Choroid plexus epithelial cell (primary cell): Measurements from ENCODE around the gene TIPARP.
A peak's percentile ranks its signal among the peaks of the same experiment; 100 is the strongest.

Experiments used
- DNase-seq: peaks from one replicate; pipeline ENCODE4 v3.0.0-alpha.2; 2010; ENCODE audit warnings: low read depth
- H3K4me3 ChIP-seq: 2 replicates; pipeline ENCODE4 v1.5.1; 2011; ENCODE audit warnings: low read depth, mild to moderate bottlenecking, control low read depth, low read length, moderate library complexity
- TF ChIP-seq, protein P1 (sequence below): conservative IDR thresholded peaks from 2 replicates; pipeline ENCODE4 v1.5.1; 2011; ENCODE audit warnings: low read depth, mild to moderate bottlenecking, control low read depth, inconsistent platforms, low read length, moderate library complexity

Gene TIPARP

DNA sequence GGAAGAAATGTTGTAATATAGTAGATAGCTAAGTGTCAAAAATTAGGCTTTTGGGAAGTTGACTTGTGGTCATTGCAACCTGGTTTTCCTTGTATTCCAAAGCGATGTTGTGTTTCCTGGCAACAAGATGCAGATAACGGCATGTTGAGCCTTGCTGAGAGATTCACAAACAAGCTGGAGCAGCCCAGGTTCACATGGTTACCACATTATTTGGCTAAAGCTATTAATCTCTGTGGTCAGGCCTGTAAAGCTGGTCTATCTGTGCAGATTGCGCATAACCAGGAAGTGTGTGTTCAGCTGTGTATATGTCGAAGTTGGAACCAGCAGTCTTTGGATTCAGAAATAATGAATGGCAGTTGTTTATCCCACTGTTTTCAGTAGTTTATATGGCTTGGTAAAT lies 6.6 kb downstream of the TIPARP start:
- no peak overlapping the region for H3K4me3 ChIP-seq
- peak; percentile 97 for DNase-seq
- TF ChIP-seq, protein P1, sequence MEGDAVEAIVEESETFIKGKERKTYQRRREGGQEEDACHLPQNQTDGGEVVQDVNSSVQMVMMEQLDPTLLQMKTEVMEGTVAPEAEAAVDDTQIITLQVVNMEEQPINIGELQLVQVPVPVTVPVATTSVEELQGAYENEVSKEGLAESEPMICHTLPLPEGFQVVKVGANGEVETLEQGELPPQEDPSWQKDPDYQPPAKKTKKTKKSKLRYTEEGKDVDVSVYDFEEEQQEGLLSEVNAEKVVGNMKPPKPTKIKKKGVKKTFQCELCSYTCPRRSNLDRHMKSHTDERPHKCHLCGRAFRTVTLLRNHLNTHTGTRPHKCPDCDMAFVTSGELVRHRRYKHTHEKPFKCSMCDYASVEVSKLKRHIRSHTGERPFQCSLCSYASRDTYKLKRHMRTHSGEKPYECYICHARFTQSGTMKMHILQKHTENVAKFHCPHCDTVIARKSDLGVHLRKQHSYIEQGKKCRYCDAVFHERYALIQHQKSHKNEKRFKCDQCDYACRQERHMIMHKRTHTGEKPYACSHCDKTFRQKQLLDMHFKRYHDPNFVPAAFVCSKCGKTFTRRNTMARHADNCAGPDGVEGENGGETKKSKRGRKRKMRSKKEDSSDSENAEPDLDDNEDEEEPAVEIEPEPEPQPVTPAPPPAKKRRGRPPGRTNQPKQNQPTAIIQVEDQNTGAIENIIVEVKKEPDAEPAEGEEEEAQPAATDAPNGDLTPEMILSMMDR = no peak

DNA sequence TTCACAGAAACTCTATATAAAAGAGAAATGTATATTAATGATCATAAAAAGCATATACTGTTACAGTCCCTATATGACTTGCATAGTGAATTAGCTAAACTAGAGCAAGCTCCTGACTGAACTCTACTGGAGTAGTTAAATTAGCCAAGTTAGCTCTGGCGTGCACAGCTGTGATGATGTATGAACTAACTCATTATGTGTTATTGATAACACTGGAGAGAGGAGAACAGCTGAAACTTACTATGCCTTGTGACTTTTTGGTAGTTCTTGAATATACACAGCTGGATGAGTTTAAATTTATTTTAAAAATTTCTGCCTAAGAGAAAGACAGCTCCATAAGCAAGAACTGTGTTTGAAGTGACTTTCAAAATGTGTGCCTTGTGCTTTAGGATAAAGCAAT lies 8.1 kb downstream of the TIPARP start:
- TF ChIP-seq, protein P1 = no peak
- H3K4me3 ChIP-seq = no peak overlapping the region
- no peak for DNase-seq

DNA sequence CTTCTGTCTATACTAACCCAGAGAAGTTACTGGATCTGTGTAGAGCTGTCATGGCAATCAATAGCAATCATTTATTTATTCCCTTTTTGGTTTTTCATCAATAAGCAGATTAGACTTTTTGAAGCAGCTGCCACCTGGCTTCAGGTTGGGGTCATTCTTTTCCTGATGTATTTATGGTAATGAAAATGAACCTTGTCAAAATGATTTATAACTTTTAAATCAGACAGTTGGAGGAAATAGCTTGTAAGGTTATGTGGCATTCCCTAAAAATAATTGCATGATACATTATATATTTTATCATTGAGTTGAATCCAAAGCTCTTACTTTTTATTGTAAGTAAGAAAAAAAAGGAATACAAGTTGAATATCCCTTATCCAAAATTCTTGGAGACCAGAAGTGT lies 8.6 kb downstream of the TIPARP start:
- no peak for DNase-seq
- H3K4me3 ChIP-seq = no peak overlapping the region
- TF ChIP-seq, protein P1 = no peak

DNA sequence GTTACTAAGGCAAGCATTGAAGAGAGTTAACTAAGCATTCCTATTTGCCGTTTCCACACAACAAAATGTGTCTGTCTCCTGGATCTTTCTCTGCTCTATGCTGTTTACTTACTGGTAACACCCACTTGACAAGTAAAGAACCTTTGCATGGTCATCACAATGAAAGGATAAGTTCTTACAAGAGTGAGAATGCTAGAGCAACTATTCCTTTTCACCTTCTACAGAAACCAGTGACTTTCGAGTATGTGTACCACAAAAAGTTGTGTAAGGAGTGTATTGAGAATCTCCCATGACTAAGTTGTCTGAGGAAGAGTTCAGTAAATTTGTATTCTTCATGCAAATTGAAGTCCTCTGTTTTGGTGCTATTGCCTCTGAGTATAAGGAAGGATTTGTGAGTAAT lies 10.8 kb downstream of the TIPARP start:
- TF ChIP-seq, protein P1 = no peak
- no peak overlapping the region for H3K4me3 ChIP-seq
- DNase-seq = peak; percentile 30

DNA sequence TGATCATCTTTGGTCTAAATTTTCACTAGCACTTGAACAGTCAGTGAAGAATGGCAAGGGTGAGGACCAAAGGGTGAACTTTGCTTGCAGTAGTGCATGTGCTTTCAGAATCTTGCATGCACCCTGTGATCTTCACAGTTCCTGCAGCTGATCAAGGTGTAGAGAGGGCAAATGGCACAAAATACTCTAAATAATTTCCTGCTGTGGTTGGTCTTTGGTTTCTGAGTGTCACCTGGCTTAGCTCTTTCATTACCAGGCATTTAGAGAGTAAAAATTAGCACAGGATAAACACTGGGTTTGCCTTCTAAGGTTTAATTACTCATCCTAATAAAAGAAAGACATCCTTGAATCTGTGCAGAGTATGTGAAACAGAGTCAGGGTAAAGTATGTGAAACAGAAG lies 11.4 kb downstream of the TIPARP start:
- no peak for DNase-seq
- TF ChIP-seq, protein P1 = no peak
- H3K4me3 ChIP-seq = no peak overlapping the region

DNA sequence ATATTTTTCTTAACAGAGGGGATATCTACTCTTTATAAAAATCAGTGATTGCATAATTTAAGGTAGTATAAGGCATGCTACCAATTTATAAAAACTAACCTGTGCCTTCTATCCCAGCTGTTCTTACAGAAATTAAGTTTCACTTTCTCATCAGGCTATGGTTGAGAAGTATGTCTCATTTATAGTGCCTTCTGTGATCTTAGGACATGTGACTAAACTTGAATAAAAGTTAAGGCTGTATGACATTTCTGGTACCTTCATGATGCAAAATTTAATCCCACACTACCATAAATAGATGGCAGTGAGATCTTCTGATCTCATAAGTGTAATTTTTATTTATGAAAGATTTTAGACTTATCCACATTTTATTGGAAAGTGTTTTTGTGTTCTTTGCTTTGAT lies 12.6 kb downstream of the TIPARP start:
- TF ChIP-seq, protein P1 = no peak
- peak; percentile 46 for DNase-seq
- no peak overlapping the region for H3K4me3 ChIP-seq

DNA sequence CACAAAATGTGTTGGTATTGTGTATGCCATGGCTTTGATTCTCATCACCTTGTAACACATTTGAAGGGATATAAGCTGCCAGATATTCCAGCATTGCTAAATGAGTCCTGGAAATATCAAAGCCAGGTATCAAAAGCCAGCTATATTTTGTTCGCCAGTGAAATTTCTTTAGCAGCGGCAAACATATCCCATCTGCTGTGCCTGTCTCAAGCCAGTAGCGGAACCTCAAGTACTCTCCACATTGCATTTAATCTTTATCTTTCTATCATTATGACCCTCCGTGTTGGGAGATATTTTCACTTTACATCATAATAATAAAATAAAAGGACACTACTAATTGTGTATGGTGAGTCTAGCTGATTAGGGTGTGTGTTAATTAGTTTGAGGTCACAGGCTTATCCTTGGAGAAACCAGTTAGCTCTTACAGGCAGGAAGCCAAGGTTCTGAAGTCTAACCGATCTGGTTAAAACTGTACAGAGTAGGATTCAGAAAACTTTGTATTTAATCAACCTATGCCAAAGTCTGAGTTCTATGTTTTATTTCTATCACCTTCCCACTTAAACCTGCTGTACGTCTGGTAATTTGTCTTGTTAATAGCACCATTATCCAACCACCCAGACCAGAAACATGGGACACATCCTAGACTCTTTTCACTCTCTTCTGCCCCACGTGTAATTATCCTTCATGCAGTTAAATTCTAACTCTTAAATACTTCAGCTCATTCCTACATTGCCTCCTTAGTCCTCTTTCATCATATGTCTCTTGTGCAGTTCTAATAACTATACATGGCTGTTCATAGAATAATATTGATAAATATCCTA lies 14.5 kb downstream of the TIPARP start:
- H3K4me3 ChIP-seq = no peak overlapping the region
- no peak for DNase-seq
- TF ChIP-seq, protein P1 = no peak
